Astrocyte (in vitro differentiated cells and primary cell): ENCODE data around the gene MDK. TPM values are rescaled to one million over a fixed set of nuclear protein-coding genes. Genes with fewer than 3 reads are reported as not detected.

ENCODE experiments used
- DNase-seq: peaks from one replicate; pipeline ENCODE4 v3.0.0-alpha.2; 2010; ENCODE audit warnings: low read depth
- FAIRE-seq: peaks from 2 replicates; lab custom pipeline; 2011; peaks lifted over from hg19 to GRCh38; lab: Jason Lieb, UNC
- H2AFZ ChIP-seq: 2 replicates; pipeline ENCODE4 v1.6.0; 2012; ENCODE audit warnings: low read depth, low read length, inconsistent platforms
- H3K27ac ChIP-seq: 2 replicates; pipeline ENCODE4 v1.5.1; 2011; ENCODE audit warnings: low read depth, low read length, inconsistent platforms
- H3K27me3 ChIP-seq: 2 replicates; pipeline ENCODE4 v1.6.0; 2011; ENCODE audit warnings: low read length, inconsistent platforms; ENCODE audit not compliant: insufficient read depth
- H3K36me3 ChIP-seq: 2 replicates; pipeline ENCODE4 v1.5.1; 2011; ENCODE audit warnings: low read length, inconsistent platforms; ENCODE audit not compliant: insufficient read depth
- H3K4me1 ChIP-seq: 2 replicates; pipeline ENCODE4 v1.5.1; 2011; ENCODE audit warnings: low read length, inconsistent platforms; ENCODE audit not compliant: insufficient read depth
- H3K4me2 ChIP-seq: 2 replicates; pipeline ENCODE4 v1.6.0; 2012; ENCODE audit warnings: low read length, inconsistent platforms
- H3K4me3 ChIP-seq: 2 replicates; pipeline ENCODE4 v1.5.1; 2011; ENCODE audit warnings: low read depth, mild to moderate bottlenecking, low read length, inconsistent platforms; ENCODE audit not compliant: insufficient read depth
- H3K79me2 ChIP-seq: 2 replicates; pipeline ENCODE4 v1.6.0; 2012; ENCODE audit warnings: mild to moderate bottlenecking, low read length, inconsistent platforms; ENCODE audit not compliant: insufficient read depth
- H3K9ac ChIP-seq: 2 replicates; pipeline ENCODE4 v1.6.0; 2012; ENCODE audit warnings: mild to moderate bottlenecking, low read length, inconsistent platforms
- H3K9me3 ChIP-seq: 2 replicates; pipeline ENCODE4 v1.5.1; 2012; ENCODE audit warnings: low read depth, mild to moderate bottlenecking, low read length, inconsistent platforms; ENCODE audit not compliant: insufficient read depth
- H4K20me1 ChIP-seq: 2 replicates; pipeline ENCODE4 v1.6.0; 2012; ENCODE audit warnings: low read length, inconsistent platforms; ENCODE audit not compliant: insufficient read depth
- H3K27ac Mint-ChIP-seq: one replicate; pipeline ENCODE4 v1.8.0; 2021; ENCODE audit warnings: mild to moderate bottlenecking, mixed read lengths; ENCODE audit not compliant: unreplicated experiment
- H3K27me3 Mint-ChIP-seq: one replicate; pipeline ENCODE4 v1.8.0; 2021; ENCODE audit warnings: low read depth, mixed read lengths; ENCODE audit not compliant: unreplicated experiment
- H3K36me3 Mint-ChIP-seq: one replicate; pipeline ENCODE4 v1.8.0; 2021; ENCODE audit warnings: low read depth, mixed read lengths; ENCODE audit not compliant: unreplicated experiment
- H3K4me1 Mint-ChIP-seq: one replicate; pipeline ENCODE4 v1.8.0; 2021; ENCODE audit warnings: low read depth, mixed read lengths; ENCODE audit not compliant: unreplicated experiment
- H3K4me3 Mint-ChIP-seq: one replicate; pipeline ENCODE4 v1.8.0; 2021; ENCODE audit warnings: mild to moderate bottlenecking, moderate library complexity, mixed read lengths; ENCODE audit not compliant: unreplicated experiment
- H3K9me3 Mint-ChIP-seq: one replicate; pipeline ENCODE4 v1.8.0; 2021; ENCODE audit warnings: mild to moderate bottlenecking, mixed read lengths; ENCODE audit not compliant: unreplicated experiment
- CTCF ChIP-seq: IDR thresholded peaks from 2 replicates; pipeline ENCODE4 v1.5.1; 2011; ENCODE audit warnings: low read depth, mild to moderate bottlenecking, inconsistent platforms, low read length, moderate library complexity; ENCODE audit not compliant: insufficient read depth
- EZH2 ChIP-seq: IDR thresholded peaks from 2 replicates; pipeline ENCODE4 v1.6.1; 2012; ENCODE audit warnings: mild to moderate bottlenecking, low read length, inconsistent platforms; ENCODE audit not compliant: insufficient read depth
- total RNA-seq: library from RNA; stranded (reverse); gene quantifications from 2 replicates; pipeline ENCODE4 v1.2.1, GENCODE V29; 2021

The MDK gene
- total RNA-seq, 1 donor from 2014 or later: 325 TPM

GRCh38 chr11:46362156-46363030, 19.1 kb upstream of the MDK start:
- peaks cover 51% of the 10 kb centered on the region for H4K20me1 ChIP-seq
- H3K9ac ChIP-seq: peak overlapping the region; percentile 59
- H3K27me3 Mint-ChIP-seq: no peaks in the 10 kb centered on the region
- FAIRE-seq: no peak
- H3K9me3 ChIP-seq: no peaks in the 10 kb centered on the region
- no peak overlapping the region for H3K4me3 Mint-ChIP-seq
- TF ChIP-seq EZH2 (no peak), CTCF (no peak)
- H3K36me3 Mint-ChIP-seq: no peaks in the 10 kb centered on the region
- peaks cover 37% of the 10 kb centered on the region for H3K4me1 ChIP-seq
- peaks cover 16% of the 10 kb centered on the region for H3K4me1 Mint-ChIP-seq
- peak overlapping the region; percentile 39 for H2AFZ ChIP-seq
- H3K36me3 ChIP-seq: no peaks in the 10 kb centered on the region
- no peak for DNase-seq
- H3K27ac Mint-ChIP-seq: peak overlapping the region; percentile 87
- H3K79me2 ChIP-seq: peaks cover 46% of the 10 kb centered on the region
- peak overlapping the region; percentile 71 for H3K27ac ChIP-seq
- H3K4me2 ChIP-seq: peak overlapping the region; percentile 73
- no peaks in the 10 kb centered on the region for H3K9me3 Mint-ChIP-seq
- no peaks in the 10 kb centered on the region for H3K27me3 ChIP-seq
- H3K4me3 ChIP-seq: no peak overlapping the region

GRCh38 chr11:46363031-46363407, 18.4 kb upstream of the MDK start:
- Histone ChIP-seq H3K27ac (peak overlapping the region; percentile 71), H3K9ac (peak overlapping the region; percentile 59)

More at GRCh38 chr11:46363031-46363407, 18.4 kb upstream of the MDK start:
- H3K79me2 ChIP-seq: peaks cover 41% of the 10 kb centered on the region
- no peaks in the 10 kb centered on the region for H3K36me3 ChIP-seq
- no peaks in the 10 kb centered on the region for H3K27me3 Mint-ChIP-seq
- no peak for TF ChIP-seq CTCF
- no peak for TF ChIP-seq EZH2
- no peaks in the 10 kb centered on the region for H3K9me3 Mint-ChIP-seq
- peak overlapping the region; percentile 87 for H3K27ac Mint-ChIP-seq
- H3K9me3 ChIP-seq: no peaks in the 10 kb centered on the region
- H2AFZ ChIP-seq: peak overlapping the region; percentile 39
- peaks cover 37% of the 10 kb centered on the region for H3K4me1 ChIP-seq
- no peaks in the 10 kb centered on the region for H3K27me3 ChIP-seq
- no peaks in the 10 kb centered on the region for H3K36me3 Mint-ChIP-seq
- DNase-seq: peak; percentile 53
- H3K4me2 ChIP-seq: peak overlapping the region; percentile 73
- H4K20me1 ChIP-seq: peaks cover 48% of the 10 kb centered on the region
- no peak for FAIRE-seq
- peak overlapping the region; percentile 45 for H3K4me3 Mint-ChIP-seq
- H3K4me3 ChIP-seq: no peak overlapping the region
- H3K4me1 Mint-ChIP-seq: peaks cover 16% of the 10 kb centered on the region
